Measurements from ENCODE around the gene FAM53B.

Gene FAM53B

GRCh38 chr10:124644236-124644635 lies 99.9 kb downstream of the FAM53B start:
- no peak for DNase-seq

- no peak for DNase-seq
These were observed 100.7 kb downstream of the FAM53B start for GRCh38 chr10:124643330-124644009.

- DNase-seq: no peak
These were observed 102.0 kb downstream of the FAM53B start for GRCh38 chr10:124642088-124642710.

- no peak for DNase-seq
These were observed 102.7 kb downstream of the FAM53B start for GRCh38 chr10:124641282-124642087.

GRCh38 chr10:124640538-124641231 lies 103.5 kb downstream of the FAM53B start:
- DNase-seq: no peak

- no peak for DNase-seq
These were observed 104.1 kb downstream of the FAM53B start for GRCh38 chr10:124640056-124640455.

- no peak for DNase-seq
These were observed 104.5 kb downstream of the FAM53B start for GRCh38 chr10:124639646-124640045.

GRCh38 chr10:124639206-124639605 lies 105.0 kb downstream of the FAM53B start:
- no peak for DNase-seq

GRCh38 chr10:124637746-124638145 lies 106.4 kb downstream of the FAM53B start:
- DNase-seq: no peak

- DNase-seq: no peak
These were observed 107.0 kb downstream of the FAM53B start for GRCh38 chr10:124637091-124637700.

- DNase-seq: no peak
These were observed 107.7 kb downstream of the FAM53B start for GRCh38 chr10:124636271-124636995.

- no peak for DNase-seq
These were observed 111.6 kb downstream of the FAM53B start for GRCh38 chr10:124632566-124632965.

- no peak for DNase-seq
These were observed 112.1 kb downstream of the FAM53B start for GRCh38 chr10:124632064-124632531.

- DNase-seq: no peak
These were observed 113.6 kb downstream of the FAM53B start for GRCh38 chr10:124630551-124630950.

GRCh38 chr10:124629842-124630241 lies 114.3 kb downstream of the FAM53B start:
- no peak for DNase-seq

- DNase-seq: no peak
These were observed 114.8 kb downstream of the FAM53B start for GRCh38 chr10:124629415-124629814.

- DNase-seq: no peak
These were observed 115.5 kb downstream of the FAM53B start for GRCh38 chr10:124628676-124629021.

GRCh38 chr10:124627866-124628675 lies 116.1 kb downstream of the FAM53B start:
- no peak for DNase-seq

GRCh38 chr10:124626759-124627380 lies 117.3 kb downstream of the FAM53B start:
- no peak for DNase-seq

- DNase-seq: no peak
These were observed 118.3 kb downstream of the FAM53B start for GRCh38 chr10:124625831-124626238.

- no peak for DNase-seq
These were observed 119.3 kb downstream of the FAM53B start for GRCh38 chr10:124624895-124625294.
